ENCODE results near the gene SFXN3.

SFXN3 gene

DNA sequence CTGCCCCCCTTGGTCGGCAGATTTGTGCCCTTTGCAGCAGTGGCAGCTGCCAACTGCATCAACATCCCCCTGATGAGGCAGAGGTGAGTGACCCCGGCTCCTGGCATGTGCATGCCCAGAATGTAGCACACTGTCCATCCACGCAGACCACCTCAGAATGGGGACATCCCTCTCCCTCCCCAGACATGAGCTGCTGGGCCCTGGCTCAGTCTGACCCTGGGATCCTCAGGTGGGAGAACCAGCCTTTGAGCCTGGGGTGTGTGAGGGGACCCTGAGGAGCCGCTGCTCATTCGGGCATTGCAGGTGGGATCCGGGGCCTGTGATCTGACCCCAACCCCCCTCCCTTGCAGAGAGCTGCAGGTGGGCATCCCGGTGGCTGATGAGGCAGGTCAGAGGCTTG, 5.7 kb downstream of the SFXN3 start:
- no peak for DNase-seq

DNA sequence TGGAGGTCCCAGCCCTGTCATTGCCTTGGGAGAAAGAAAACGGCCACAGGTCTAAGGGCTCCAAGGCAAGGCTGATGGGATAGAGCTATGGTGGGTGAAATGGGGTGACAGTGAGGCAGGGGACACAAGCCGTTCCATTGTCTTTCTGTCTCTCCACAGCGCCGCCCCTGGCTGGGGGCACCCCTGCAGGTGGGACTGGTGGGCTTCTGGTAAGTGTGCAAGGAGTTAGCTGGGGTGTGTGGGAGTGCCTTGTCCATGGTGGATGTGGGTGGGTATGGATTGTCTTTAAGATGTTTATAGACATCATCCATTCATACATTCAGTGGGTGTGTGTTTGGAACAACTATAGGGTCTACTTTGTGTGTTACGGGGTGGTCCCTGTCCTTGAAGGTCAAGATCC, 7.5 kb downstream of the SFXN3 start:
- no peak for DNase-seq

DNA sequence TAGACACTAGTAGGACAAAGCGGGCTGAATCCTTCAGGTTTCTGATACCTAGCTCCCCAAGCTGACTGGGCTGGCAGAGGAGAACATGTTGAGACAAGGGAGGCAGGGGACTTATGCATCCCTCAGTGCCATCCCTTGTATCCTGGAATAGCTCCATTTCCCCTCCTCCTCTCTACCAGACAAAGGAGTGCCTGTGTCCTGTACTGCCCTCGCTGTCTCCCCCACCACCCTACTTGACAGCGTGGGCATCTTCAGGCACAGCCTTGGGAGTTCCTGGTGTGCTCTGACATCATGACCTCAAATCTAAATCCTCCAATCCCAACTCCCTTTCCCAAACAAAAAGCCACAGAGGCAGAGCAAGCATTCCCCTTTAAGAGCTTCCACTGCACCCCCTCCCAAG, 9.0 kb downstream of the SFXN3 start:
- no peak for DNase-seq

DNA sequence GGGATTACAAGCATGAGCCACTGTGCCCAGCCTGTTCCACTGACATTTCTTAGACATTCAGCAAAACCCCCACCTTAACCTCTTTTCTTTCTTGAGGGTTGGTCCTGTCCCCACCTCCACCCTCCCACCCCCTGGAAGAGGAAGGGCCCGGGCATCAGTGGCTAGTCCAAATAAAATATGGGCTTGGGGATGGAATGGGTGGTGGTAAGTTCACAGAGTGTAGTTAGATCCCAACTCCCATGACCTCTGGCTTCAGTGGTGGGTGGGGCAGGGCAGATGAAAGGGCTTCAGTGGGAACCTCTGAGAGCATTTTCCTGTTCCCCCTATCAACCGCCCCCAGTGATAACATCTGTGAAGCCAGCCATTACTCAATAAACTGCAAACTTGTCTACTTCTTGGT, 9.8 kb downstream of the SFXN3 start:
- DNase-seq: no peak

DNA sequence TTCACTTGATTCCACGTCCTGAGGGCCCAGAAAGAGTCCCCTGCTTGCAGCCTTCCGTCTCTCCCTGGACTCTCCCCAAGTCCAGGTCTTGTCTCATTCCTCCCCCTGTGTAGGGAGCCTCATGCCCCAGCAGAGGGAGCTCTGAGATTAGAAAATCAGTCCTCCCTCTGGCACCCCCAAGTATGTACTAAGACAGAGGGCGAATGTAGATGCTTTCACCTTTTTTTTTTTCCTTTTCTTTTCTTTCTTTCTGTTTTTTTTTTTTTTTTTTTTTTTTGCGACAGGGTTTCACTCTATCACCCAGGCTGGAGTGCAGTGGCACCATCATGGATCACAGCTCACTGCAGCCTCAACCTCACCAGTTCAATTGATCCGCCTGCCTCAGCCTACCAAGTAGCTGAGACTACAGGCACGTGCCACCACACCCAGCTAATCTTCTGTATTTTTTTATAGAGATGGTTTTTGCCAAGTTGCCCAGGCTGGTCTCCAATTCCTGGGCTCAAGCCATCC, 10.3 kb downstream of the SFXN3 start:
- DNase-seq: peak; percentile 79

DNA sequence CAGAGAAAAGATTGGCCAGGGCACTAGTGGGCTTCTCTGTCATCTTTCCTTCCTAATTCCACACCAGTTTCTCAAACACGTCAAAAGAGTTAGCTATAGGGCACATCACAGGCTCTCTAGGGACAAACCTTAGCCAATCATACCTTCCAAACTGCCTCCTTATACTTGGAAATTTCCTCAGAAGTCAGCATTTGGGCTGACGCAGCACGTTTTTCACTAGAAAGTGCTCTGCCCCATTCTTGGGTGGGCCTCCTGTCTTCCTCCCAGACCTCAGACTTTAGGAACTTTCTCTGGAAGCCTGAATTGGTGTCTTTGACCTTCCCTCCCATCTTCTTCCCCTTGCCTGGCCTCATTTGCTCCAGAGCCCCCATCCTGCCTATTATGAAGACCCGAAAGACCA, 11.1 kb downstream of the SFXN3 start:
- DNase-seq: no peak

DNA sequence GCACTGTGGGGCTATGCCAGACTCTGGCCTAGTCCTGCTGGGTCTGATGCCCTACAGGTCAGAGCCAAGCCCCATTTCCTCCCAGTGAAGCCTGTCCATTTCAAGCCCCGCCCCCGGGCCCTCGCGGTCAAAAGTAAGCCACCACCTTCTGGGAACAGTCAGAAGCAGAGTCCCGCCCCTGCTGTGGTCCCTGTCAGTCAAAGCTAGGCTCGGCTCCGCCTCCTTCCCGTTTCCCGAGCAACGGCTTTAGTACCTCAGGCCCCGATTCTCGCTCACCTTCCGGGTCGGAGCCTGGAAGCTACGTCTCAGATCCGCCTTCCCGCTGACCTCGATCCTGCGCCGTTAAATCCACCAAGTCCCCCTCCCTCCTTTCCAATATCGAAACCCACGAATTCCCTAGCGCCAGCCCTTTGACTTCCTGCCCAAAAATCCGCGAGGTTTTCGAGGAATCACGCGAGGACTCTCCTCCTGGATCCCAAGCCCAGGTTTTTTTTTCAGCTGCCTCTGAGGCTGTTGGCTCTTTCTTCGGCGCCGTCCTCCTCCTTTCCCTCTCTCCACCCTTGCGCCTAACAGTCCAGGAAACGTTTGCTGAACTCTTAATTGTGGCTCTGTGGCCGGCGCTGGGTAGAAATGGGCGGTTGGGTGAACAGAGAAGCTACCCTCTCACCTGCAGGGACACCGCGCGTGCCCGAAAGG, 11.8 kb downstream of the SFXN3 start:
- DNase-seq: peak; percentile 88

DNA sequence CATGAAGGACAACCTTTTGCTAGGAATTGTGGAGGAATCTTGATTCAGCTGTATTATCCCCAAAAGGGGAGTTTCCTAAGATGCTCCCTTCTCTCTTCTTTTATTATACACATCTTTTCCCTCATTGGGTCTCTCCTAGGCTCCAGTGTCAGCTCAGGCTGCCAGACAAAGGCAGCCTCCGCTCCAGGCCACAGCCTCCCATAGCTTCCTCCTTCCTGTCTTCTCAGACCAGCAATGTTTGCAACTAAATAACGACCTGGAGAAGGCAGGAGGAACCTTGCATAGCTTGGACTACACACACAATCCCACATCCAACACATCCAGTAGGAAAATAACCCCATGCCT, 12.3 kb downstream of the SFXN3 start:
- no peak for DNase-seq

DNA sequence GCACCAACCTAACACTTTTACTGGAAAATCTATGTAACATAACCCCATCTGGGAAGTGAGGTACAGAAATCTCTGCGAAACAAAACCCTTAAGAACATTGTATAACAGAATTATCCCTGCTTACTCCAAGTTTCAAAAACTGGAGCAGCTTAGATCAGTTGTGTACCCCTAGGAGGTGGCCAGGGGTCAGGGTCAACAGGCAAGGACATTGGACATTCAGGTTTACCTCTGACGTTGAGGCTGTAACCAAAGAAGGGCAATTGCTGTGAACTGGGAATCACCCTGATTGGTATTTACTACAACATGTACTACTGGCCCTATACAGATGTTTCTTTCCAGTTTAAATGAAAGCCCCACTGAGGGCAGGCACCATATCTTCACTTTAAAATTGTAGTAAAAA, 13.1 kb downstream of the SFXN3 start:
- no peak for DNase-seq

DNA sequence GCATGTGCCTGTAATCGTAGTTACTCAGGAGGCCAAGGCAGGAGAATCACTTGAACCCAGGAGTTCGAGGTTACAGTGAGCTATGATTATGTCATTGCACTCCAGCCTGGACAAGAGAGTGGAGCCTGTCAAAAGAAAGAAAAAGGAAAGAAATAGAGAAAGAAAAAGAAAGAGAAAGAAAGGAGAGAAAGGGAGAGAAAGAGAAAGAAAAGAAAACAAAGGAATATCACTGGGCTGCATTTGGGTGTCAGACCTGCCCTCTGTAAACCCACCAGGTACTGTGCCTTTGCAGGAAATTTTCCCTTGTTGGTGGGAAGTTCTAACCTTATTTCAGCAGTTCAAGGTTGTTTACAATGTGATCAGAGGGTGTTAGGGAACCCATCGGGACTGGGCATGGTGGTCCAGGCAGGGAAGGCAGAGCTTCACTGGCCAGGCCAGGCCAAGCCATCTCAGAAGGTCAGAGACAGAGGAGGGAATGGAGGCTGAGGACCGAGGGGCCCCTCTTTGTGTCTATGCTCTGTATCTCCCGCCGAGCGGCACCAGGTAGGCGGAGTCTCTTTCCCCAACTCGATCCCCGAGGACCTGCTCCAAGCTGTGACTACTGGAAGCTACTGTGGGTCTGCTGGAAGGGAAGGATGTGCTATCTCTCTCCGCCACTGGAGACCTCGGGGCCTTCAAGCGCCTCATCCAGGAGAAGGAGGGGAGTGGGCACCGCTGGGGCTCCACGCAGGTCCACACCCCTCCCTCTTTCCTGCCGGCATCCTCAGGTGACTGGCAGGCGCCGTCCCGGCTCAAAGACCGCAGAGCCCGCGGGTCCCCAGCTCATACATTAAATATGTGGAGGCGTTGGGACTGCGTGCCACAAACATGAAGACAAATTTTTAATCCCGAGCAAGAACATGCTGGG, 15.6 kb downstream of the SFXN3 start:
- DNase-seq: no peak

DNA sequence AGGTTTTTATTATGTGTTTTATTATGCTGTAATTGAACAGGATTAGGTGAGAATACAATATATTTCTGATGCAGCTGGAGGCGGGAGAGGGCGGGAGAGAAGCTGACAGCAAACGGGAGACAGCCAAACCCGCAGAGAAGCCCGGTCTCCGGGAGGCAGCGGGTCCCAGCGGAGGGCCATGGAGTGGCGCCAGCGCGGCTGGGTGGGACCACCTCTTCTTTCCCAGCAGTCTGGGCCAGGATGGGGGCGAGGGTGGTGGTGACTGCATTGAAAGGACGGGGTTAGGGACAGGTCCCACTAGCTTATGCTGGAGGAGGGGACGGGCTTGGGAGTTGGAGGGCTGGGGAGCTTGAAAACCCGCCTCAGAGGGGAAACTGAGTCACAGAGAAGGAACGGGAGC, 16.2 kb downstream of the SFXN3 start:
- DNase-seq: no peak

DNA sequence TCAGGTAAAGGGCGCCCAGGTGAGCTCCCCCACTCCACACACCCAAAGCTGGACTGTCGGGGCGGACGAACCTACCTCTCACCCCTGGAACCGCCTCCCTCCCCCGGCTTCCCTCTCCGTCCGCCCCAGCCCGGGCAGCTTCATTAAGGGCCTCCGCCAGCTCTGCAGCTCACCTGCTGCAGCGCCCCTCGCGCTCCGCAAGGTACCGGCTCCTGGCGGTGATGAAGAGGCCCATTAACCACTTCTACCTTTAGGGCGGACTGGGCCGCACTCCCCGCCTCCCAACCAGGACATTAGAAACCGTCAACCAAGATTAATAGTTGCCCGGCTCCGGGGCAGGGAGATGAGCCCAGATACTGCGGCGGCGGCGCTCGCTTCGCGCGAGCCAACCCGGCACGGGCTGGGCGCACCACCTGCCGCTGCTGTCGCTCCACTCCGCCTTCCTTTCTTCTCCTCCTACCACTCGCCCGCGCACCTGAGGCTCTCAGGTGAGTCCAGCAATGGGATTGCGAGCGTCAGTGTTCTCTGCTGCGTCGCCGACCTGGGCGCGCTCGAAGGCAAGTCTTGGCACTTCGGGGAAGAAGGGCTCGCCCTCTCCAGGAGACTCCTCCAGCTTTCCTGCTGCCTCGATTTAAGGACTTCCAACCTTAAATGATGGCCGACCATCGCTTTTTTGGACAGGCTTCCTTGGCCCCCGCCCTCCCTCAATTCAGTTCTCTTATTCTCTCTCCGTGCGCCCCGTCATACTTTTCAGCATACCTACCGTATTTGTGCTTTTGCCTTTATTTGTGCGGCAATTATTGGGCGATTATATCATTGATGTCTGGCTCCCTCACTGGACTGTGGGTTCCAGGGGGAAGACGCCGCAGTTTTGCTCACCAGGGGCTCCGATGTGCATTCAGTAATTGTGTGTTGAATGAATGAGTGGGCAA, 17.2 kb downstream of the SFXN3 start:
- DNase-seq: no peak

DNA sequence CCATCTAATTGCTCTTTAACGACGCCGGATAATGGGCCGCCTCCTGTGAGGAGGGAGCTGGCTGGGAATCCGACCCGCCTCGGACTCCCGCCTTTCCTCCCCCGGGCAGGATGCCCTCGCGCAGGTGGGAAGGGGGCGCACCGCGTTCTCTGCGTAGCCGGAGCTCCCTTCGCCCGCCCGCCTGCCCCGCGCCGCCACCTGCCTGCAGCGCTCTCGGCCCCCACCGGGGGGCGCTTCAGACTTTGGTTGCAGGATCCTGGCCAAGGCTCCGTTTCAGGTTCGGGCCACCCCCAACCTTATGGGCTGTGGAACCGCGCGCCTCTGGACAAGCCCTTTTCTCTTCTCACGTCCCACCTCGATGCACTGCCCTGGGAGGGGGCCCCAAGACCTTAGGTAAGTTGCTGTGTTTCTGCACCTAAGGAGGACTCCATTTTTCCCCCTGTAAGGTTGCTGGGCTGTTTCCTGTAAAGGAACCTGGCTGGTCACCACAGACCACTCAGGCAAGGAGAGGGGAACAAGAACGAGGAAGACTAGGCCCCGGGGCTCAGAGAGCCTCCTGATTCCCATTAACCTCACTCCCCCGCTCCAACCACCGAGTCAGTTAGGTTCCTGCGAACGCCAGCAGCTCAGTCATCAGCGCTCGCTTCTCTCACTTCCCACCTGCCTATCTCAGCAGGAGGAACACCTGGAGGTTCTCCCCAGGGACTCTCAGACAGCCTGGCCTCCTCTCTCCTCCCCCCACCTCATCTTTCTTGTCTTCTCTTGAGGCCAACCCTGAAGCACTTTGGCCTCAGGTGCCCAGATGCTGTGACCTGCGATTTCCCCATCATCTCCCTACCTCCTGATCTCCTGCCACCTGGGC, 19.4 kb downstream of the SFXN3 start:
- DNase-seq: peak; percentile 66

DNA sequence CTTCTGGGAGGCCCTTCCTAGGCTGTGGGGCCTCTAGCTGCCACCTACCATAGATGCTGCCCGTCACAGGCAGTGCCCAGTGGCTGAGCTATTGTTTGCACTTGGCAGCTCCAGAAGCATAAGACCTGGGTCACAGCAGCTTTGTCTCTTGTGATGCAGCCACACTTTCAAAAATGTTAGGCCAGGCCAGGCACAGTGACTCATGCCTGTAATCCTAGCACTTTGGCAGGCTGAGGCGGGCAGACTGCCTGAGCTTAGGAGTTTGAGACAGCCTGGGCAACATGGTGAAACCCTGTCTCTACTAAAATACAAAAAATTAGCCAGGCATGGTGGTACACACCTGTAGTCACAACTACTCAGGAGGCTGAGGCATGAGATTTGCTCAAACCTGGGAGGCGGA, 21.3 kb downstream of the SFXN3 start:
- no peak for DNase-seq

DNA sequence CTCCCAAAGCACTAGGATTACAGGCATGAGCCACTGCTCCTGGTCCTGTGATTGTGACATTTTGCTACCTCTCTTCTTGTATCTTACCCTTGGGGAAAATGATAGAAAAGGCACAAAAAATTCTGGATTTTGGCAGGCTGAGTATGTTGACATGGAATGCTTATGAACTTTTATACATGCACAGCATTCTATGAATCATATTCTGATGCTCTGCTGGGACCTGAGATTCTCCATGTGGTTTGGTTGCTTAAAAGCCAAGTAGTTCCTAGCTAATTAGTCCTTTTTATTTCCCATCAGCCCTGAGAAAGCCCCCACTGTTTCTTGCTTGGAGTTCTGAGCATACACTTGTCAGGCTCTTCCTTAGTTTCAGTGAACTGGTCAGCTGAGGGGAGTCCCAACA, 22.5 kb downstream of the SFXN3 start:
- DNase-seq: no peak

DNA sequence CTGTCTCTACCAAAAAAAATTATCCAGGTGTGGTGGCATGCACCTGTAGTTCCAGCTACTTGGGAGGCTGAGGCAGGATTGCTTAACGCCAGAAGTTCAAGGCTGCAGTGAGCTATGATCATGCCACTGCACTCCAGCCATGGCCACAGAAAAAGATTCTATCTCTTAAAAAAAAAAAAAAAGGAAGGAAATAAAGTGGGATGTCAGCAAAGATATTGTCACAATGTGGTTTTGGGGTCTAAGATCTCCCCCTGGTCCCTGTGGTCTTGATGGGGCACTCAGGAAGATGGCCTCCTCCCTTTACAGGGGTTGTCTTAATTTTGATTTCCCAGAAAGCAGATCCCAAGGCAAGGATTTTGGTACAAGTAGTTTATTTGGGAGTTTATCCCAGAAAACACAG, 23.3 kb downstream of the SFXN3 start:
- no peak for DNase-seq

DNA sequence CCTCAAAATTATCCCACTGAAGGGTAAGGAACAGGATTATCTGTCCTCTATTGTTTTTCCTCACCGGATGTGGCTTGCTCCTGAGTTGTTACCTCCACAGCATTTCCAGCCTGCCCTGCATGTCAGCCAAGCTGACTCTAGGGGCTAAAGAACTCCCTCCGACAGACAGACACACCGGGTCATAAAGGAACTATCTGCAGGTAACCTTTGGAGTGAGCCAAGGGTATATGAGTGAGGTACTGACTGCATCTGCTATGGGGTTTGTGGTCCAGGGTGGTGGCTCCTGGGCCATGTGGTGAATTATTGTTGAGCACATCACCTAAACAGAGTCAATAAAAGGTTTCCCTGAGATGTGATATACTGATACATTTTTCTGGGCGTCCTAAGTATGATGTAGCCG, 23.8 kb downstream of the SFXN3 start:
- DNase-seq: no peak

DNA sequence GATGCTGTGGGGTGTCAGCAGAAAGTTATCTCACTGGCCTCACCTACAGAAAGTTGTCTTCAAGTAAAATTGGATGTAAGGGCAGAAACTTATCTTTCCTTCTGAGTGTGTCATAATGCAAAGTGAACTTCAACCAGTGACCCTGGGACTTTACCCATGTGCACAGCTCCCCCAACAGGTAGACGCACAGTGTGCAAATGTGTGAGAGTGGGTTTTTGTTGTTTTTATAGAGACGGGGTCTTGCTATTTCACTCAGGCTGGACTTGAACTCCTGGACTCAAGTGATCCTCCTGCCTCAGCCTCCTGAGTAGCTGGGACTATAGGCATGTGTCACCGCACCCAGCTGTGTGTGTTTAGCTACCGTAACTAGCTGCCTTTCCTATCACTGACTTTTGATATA, 24.4 kb downstream of the SFXN3 start:
- DNase-seq: no peak

DNA sequence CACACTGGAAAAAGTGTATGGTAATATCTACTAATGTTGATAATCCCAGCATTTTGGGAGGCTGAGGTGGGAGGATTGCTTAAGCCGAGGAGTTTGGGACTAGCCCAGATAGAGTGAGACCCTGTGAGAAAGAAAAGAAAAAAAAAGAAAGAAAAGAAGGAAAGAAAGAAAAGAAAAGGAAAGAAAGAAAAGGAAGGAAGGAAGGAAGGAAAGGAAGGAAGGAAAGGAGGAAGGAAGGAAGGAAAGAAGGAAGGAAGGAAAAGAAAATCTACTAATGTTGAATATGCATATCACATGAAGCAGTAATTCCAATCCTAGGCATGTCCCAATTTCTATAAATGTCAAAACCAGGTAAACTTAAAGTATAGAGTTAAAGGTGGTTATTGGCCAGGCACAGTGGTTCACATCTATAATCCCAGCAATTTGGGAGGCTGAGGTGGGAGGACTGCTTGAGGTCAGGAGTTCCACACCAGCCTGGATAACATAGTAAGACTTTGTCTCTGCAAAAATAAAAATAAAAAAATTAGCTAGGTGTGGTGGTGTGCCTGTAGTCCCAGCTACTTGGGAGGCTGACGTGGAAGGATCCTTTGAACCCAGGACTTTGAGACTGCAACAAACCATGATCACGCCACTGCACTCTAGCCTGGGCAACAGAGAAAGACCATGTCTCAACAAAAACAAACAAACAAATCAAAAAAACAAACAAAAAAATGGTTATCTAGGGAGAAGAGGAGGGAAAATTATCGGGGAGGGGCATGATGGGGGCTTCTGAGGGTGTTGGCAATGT, 25.5 kb downstream of the SFXN3 start:
- DNase-seq: no peak

DNA sequence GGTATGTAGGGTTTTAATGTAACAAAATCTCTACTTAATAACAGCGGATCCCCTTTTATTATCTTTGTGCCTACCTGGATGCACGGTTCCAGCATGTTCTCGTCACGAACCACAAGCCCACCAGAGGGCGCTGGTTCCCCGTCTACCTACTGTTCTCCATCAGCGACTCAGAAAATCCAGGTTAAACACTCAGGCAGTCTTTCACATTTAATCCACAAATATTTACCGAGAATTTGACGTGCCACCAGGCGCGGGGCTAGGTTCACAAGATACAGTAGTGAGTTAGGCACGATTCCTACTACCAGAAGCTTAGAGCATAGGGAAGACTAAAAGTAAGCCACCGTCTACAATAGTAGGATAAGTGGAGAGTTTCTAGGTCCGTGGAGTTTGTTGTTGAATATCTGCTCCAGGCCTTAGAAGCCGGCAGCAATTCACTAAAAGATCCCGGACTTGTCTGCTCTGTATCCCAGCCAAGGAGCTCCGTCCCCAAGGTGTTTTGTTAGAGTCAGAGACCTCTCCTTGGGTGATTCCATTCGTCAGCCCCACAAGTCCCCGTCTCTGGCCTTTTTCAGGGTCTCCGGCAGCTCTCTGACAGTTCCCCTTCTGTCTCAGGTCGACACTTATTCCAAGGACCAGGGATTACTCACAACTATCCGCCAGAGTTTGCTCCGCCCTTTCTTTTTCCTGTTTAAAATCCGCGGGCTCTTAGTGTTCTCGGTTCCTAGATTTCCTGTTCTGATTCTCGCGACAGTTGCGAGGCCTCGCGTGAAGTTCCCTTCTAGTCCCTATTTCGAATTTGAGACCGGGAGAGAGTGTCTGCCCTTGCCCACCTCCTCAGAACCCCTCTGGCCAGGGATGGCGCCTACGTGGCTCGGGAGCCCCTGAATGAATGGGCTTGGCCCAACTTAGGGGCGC, 29.3 kb downstream of the SFXN3 start:
- peak; percentile 88 for DNase-seq
